MCF 10A (cell line): ENCODE results near the gene STK32B. TPM values are rescaled to one million over a fixed set of nuclear protein-coding genes. Genes with fewer than 3 reads are reported as not detected.
A peak's percentile ranks its signal among the peaks of the same experiment; 100 is the strongest.
"Not testable (repeated sequence)": the region's sequence is repeated elsewhere in the genome, so short reads cannot be mapped to it uniquely, and the experiment has no call there.

Experiments
- Bru-seq: library from RNA; stranded (reverse); fragments of 400-500 nt; gene quantifications from one replicate; lab custom pipeline; 2021; lab: Mats Ljungman, UMichigan
- BruChase-seq, 2 experiments: library from RNA; stranded (reverse); fragments of 400-500 nt; gene quantifications; one replicate each; lab custom pipeline; 2021; lab: Mats Ljungman, UMichigan
- BruUV-seq: library from RNA; stranded (reverse); fragments of 400-500 nt; replicated peaks from 2 replicates; lab custom pipeline; 2021; lab: Mats Ljungman, UMichigan
- CTCF ChIA-PET: fragments of 300-600 bp; sonication (Branson Sonifier 250); formaldehyde crosslinking; extraction: SDS; loops from one replicate; lab custom pipeline; 2021; ENCODE audit warnings: antibody characterized with exemption, inconsistent platforms; lab: Yijun Ruan, JAX
- POLR2A ChIA-PET: fragments of 300-600, 350-650 bp; sonication (Branson Sonifier 250); formaldehyde crosslinking; extraction: SDS; loops from one replicate; lab custom pipeline; 2020; ENCODE audit warnings: antibody characterized with exemption, inconsistent platforms; lab: Yijun Ruan, JAX
- DNase-seq: peaks from one replicate; pipeline ENCODE4 v3.0.0-alpha.2; 2018; ENCODE audit not compliant: unreplicated experiment
- H3K27ac Mint-ChIP-seq: one replicate; pipeline ENCODE4 v1.8.0; 2022; ENCODE audit warnings: mild to moderate bottlenecking, low read depth, mixed read lengths; ENCODE audit not compliant: unreplicated experiment
- H3K27me3 Mint-ChIP-seq: one replicate; pipeline ENCODE4 v1.8.0; 2022; ENCODE audit warnings: mixed read lengths; ENCODE audit not compliant: insufficient read depth, unreplicated experiment
- H3K36me3 Mint-ChIP-seq: one replicate; pipeline ENCODE4 v1.8.0; 2022; ENCODE audit warnings: mild to moderate bottlenecking, moderate library complexity, mixed read lengths; ENCODE audit not compliant: insufficient read depth, unreplicated experiment
- H3K4me1 Mint-ChIP-seq: one replicate; pipeline ENCODE4 v1.8.0; 2022; ENCODE audit warnings: mixed read lengths; ENCODE audit not compliant: insufficient read depth, unreplicated experiment
- H3K4me3 Mint-ChIP-seq: one replicate; pipeline ENCODE4 v1.8.0; 2022; ENCODE audit warnings: mild to moderate bottlenecking, moderate library complexity, mixed read lengths; ENCODE audit not compliant: unreplicated experiment
- H3K9me3 Mint-ChIP-seq: one replicate; pipeline ENCODE4 v1.8.0; 2022; ENCODE audit warnings: mixed read lengths; ENCODE audit not compliant: unreplicated experiment
- intact Hi-C: fragments of 100-400 bp; cut with micrococcal nuclease; formaldehyde crosslinking; loops from 2 replicates; pipeline ENCODE4 v1.14.1; 2022
- long read RNA-seq: library from polyadenylated mRNA; stranded (forward); transcript quantifications from one replicate; pipeline ENCODE4 v2.0.0, GENCODE V29; 2022
- total RNA-seq: library from RNA; stranded (reverse); gene quantifications from 2 replicates; pipeline ENCODE4 v1.2.3, GENCODE V29; 2022
- TF ChIP-seq, protein P1 (sequence below): fragments of 200-600 bp; IDR thresholded peaks from one replicate; pipeline ENCODE4 v1.8.0; 2022; ENCODE audit warnings: antibody characterized with exemption, mild to moderate bottlenecking; ENCODE audit not compliant: unreplicated experiment

Gene STK32B
- not detected in 2 replicates for total RNA-seq
- Bru-seq, nascent RNA: percentile 6 among the genes with signal in this experiment
- BruChase-seq, experiment 1, labeled RNA remaining after a 6-hour chase: percentile 1 among the genes with signal in this experiment
- BruChase-seq, experiment 2, labeled RNA remaining after a 2-hour chase: percentile 3 among the genes with signal in this experiment
- long read RNA-seq: 0 reads

DNA sequence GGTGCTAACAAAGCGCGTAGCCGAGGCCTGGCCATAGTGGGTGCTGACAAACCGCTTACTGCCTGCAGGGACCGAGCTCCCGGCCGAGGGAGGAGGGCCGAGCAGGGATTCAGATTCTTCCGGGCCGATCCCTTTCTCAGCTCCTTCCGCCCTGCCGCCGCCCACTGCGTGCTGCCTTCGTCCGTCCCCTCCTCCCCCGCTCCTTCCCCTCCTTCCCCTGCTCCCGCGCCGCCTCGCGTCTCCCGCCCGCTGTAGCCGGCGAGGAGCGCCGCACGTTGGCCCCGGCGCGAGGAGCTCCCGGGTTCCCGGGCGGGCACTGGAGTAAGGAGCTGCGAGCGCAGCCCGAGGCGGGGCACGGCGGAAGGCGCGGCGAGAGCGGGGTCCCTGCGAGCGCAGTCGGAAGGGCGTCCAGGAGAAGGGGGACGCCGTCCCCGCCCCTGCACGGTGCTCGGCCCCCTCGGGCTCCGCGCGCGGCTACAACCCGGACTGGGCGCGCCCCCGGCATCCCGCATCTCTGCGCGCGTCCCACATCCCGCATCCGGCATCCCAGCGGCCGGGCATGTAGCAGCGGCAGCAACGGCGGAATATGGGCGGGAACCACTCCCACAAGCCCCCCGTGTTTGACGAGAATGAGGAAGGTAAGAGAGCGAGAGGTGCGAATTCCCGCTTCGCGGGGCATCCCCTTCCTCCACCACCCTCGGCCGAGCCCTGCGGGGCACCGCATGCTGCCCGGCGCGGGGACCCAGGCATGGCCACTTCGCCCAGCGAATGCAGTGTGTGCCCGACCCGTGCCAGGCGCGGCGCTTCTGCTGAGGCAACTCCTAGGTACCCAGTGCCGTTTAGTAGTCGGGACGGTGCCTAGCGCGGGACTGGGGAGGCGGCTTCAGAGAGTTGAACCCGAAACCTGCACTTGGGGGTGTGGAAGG is at the start of gene STK32B:
STK32B (plus strand) TSS at position 203 of the 926 bp plus-strand sequence.
- TF ChIP-seq, protein P1, sequence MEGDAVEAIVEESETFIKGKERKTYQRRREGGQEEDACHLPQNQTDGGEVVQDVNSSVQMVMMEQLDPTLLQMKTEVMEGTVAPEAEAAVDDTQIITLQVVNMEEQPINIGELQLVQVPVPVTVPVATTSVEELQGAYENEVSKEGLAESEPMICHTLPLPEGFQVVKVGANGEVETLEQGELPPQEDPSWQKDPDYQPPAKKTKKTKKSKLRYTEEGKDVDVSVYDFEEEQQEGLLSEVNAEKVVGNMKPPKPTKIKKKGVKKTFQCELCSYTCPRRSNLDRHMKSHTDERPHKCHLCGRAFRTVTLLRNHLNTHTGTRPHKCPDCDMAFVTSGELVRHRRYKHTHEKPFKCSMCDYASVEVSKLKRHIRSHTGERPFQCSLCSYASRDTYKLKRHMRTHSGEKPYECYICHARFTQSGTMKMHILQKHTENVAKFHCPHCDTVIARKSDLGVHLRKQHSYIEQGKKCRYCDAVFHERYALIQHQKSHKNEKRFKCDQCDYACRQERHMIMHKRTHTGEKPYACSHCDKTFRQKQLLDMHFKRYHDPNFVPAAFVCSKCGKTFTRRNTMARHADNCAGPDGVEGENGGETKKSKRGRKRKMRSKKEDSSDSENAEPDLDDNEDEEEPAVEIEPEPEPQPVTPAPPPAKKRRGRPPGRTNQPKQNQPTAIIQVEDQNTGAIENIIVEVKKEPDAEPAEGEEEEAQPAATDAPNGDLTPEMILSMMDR: no peak
- no peaks in the 10 kb centered on the region for H3K27me3 Mint-ChIP-seq
- H3K4me1 Mint-ChIP-seq: no peaks in the 10 kb centered on the region
- peak; percentile 45 for DNase-seq
- ChIA-PET CTCF (interaction anchor here (0.6 to 1.1 kb wide), 6 partner anchors 10 to 570 kb away, joined by 3 to 8 read pairs (median 4); no protein-coding TSS in a partner anchor), POLR2A (no interaction called here)
- intact Hi-C loops: loop anchor here (2.0 to 10.0 kb wide), 3 partner anchors 91 to 663 kb away; partner anchors contain the start of gene EVC
- BruUV-seq: no TSS peak
- H3K4me3 Mint-ChIP-seq: peak within 1 kb of the TSS; percentile 68
- no peak within 1 kb of the TSS for H3K27ac Mint-ChIP-seq
- H3K36me3 Mint-ChIP-seq: no peaks in the 10 kb centered on the region
- no peaks in the 10 kb centered on the region for H3K9me3 Mint-ChIP-seq

DNA sequence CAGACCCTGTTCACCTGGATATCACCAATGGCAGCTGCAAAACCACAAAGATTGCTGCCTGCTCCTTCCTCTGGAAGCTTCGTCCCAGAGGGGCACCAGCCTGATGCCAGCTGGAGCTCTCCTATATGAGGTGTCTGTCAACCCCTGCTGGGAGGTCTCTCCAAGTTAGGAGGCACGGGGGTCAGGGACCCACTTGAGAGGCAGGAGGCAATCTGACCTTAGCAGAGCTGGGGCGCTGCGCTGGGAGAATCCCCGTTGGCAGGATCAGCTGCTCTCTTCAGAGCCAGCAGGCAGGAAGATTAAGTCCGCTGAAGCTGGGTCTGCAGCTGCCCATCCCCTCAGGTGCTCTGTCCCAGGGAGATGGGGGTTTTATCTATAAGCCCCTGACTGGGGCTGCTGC is 49.6 kb upstream of the STK32B start:
- POLR2A ChIA-PET: interaction anchor here (0.6 kb wide), 1 partner anchor 517 kb away, joined by 3 read pairs; no protein-coding TSS in a partner anchor
- H3K36me3 Mint-ChIP-seq, BruUV-seq, H3K4me3 Mint-ChIP-seq, H3K9me3 Mint-ChIP-seq, H3K27ac Mint-ChIP-seq, H3K4me1 Mint-ChIP-seq, DNase-seq, intact Hi-C loops: not testable (repeated sequence)
- CTCF ChIA-PET: interaction anchor here (0.6 kb wide), 2 partner anchors 10 to 15 kb away, joined by 3 to 4 read pairs; no protein-coding TSS in a partner anchor
- peaks cover 93% of the 10 kb centered on the region for H3K27me3 Mint-ChIP-seq

DNA sequence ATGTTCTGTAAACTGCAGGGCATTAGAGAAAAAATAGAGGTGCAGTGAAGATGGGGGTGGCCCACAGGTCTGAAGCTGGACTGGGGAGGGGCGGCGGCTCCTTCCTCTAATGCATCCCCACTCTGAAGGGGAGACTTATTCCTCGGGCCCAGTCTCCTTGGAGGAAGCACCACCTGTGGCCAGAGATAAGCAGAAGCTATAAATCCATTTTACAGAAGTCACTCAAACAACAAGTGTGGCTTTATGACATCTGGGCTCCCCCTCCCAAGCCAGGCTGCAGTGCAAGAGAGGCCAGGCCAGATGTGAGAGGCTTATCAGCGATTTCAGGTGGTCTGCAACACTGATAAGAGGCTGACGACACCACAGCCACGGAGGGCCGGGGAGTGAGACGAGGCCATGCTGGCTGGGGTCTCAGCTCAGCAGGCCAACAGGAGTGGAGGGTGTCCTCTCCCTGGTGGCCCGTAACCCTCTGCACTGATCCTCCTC is 47.9 kb upstream of the STK32B start:
- Mint-ChIP-seq H3K27me3 (peaks cover 98% of the 10 kb centered on the region), H3K4me1 (no peaks in the 10 kb centered on the region), H3K27ac (no peak overlapping the region), H3K36me3 (no peaks in the 10 kb centered on the region), H3K4me3 (no peak overlapping the region), H3K9me3 (no peaks in the 10 kb centered on the region)
- ChIA-PET POLR2A (interaction anchor here (0.7 kb wide), 1 partner anchor 428 kb away, joined by 4 read pairs; no protein-coding TSS in a partner anchor), CTCF (interaction anchor here (1.1 kb wide), 1 partner anchor 9 kb away, joined by 3 read pairs; no protein-coding TSS in a partner anchor)
- no peak for DNase-seq
- TF ChIP-seq, protein P1: no peak
- intact Hi-C loops: no loop called here
- no TSS peak for BruUV-seq

DNA sequence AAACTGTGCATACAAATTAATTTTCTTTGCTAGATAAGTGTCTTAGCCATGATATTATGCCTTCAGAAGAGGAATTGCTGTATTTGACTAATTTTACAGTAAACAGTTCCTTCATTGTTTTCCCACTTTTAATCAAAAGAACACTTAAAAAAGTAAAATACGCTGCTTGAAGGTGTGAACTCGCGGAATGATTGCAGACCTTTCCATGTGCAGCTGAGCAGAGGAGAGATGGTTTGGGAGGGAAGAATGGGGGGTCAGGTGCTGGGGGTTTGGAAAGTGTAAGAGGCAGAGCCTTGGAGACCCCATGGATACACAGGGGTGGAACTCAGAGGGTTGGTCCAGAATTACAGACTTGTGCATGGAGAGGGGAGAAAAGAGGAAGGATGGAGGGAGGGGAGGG is 47.4 kb upstream of the STK32B start:
- no peak for DNase-seq
- Mint-ChIP-seq H3K4me1 (no peaks in the 10 kb centered on the region), H3K9me3 (no peaks in the 10 kb centered on the region), H3K27me3 (peaks cover 100% of the 10 kb centered on the region), H3K4me3 (no peak overlapping the region), H3K36me3 (no peaks in the 10 kb centered on the region), H3K27ac (no peak overlapping the region)
- ChIA-PET POLR2A (interaction anchor here (0.7 kb wide), 1 partner anchor 428 kb away, joined by 4 read pairs; no protein-coding TSS in a partner anchor), CTCF (no interaction called here)
- TF ChIP-seq, protein P1: no peak
- no TSS peak for BruUV-seq
- intact Hi-C loops: no loop called here
